ENCODE results near the gene PCSK5. TPM values are rescaled to one million over a fixed set of nuclear protein-coding genes. Genes with fewer than 3 reads are reported as not detected.
"Not testable (repeated sequence)": the region's sequence is repeated elsewhere in the genome, so short reads cannot be mapped to it uniquely, and the experiment has no call there.

PCSK5 gene
- total RNA-seq, 1 donor from 2014 or later: 18.3 TPM

DNA sequence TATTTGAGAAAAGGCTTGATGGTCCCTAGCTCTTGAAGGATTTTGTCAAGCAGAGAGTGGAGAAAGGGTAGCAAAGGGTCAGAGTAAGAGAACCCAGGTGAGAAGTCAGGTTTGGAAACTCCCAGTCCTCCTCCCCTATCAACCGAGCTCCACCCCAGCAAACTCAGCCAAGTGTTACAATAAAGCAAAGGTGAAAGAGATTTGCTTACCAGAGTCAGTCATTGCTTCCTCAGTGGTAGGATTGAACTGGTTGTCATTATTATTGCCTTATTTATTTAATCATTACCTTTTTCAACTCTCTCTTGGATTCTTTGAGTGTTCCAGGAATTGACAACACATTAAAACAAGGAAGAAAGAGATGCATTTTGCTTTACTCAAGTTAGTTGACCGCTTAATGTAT lies 423.3 kb downstream of the PCSK5 start:
- peaks cover 7% of the 10 kb centered on the region for H3K27me3 Mint-ChIP-seq (ENCODE audit: unreplicated experiment)
- no peaks in the 10 kb centered on the region for H3K9me3 Mint-ChIP-seq (ENCODE audit: unreplicated experiment)
- H3K27ac Mint-ChIP-seq (ENCODE audit: unreplicated experiment): no peak overlapping the region
- no peak overlapping the region for H3K4me3 Mint-ChIP-seq (ENCODE audit: unreplicated experiment)
- no peaks in the 10 kb centered on the region for H3K36me3 Mint-ChIP-seq (ENCODE audit: unreplicated experiment)
- TF ChIP-seq CTCF (IDR thresholded peaks at IDR 0.05): no peak
- no peaks in the 10 kb centered on the region for H3K4me1 Mint-ChIP-seq (ENCODE audit: unreplicated experiment)
- DNase-seq (ENCODE audit: extremely low spot score, unreplicated experiment): no peak

GRCh38 chr9:76314321-76314720 lies 423.8 kb downstream of the PCSK5 start:
- no peak for DNase-seq (ENCODE audit: extremely low spot score, unreplicated experiment)
- no peaks in the 10 kb centered on the region for H3K9me3 Mint-ChIP-seq (ENCODE audit: unreplicated experiment)
- no peaks in the 10 kb centered on the region for H3K36me3 Mint-ChIP-seq (ENCODE audit: unreplicated experiment)
- no peaks in the 10 kb centered on the region for H3K4me1 Mint-ChIP-seq (ENCODE audit: unreplicated experiment)
- no peak overlapping the region for H3K4me3 Mint-ChIP-seq (ENCODE audit: unreplicated experiment)
- TF ChIP-seq CTCF (IDR thresholded peaks at IDR 0.05): no peak
- H3K27me3 Mint-ChIP-seq (ENCODE audit: unreplicated experiment): peaks cover 5% of the 10 kb centered on the region
- H3K27ac Mint-ChIP-seq (ENCODE audit: unreplicated experiment): no peak overlapping the region

- no peak for DNase-seq (ENCODE audit: extremely low spot score, unreplicated experiment)
- TF ChIP-seq CTCF (IDR thresholded peaks at IDR 0.05): no peak
- no peak overlapping the region for H3K27ac Mint-ChIP-seq (ENCODE audit: unreplicated experiment)
- H3K4me3 Mint-ChIP-seq (ENCODE audit: unreplicated experiment): no peak overlapping the region
- peaks cover 2% of the 10 kb centered on the region for H3K4me1 Mint-ChIP-seq (ENCODE audit: unreplicated experiment)
- no peaks in the 10 kb centered on the region for H3K9me3 Mint-ChIP-seq (ENCODE audit: unreplicated experiment)
- H3K36me3 Mint-ChIP-seq (ENCODE audit: unreplicated experiment): no peaks in the 10 kb centered on the region
- H3K27me3 Mint-ChIP-seq (ENCODE audit: unreplicated experiment): no peaks in the 10 kb centered on the region
Measured at GRCh38 chr9:76316069-76316468, 425.6 kb downstream of the PCSK5 start.

DNA sequence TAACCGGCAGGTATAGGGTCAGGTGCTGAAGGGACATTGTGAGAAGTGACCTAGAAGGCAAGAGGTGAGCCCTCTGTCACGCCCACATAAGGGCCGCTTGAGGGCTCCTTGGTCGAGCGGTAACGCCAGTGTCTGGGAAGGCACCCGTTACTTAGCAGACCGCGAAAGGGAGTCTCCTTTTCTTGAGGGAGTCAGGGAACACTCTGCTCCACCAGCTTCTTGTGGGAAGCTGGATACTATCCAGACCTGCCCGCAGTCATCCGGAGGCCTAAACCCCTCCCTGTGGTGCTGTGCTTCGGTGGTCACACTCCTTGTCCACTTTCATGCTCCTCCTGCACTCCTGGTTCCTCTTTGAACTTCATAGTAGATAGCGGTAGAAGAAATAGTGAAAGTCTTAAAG lies 429.0 kb downstream of the PCSK5 start:
- not testable (repeated sequence) for H3K27me3 Mint-ChIP-seq (ENCODE audit: unreplicated experiment); H3K4me3 Mint-ChIP-seq (ENCODE audit: unreplicated experiment); H3K36me3 Mint-ChIP-seq (ENCODE audit: unreplicated experiment); DNase-seq (ENCODE audit: extremely low spot score, unreplicated experiment); H3K27ac Mint-ChIP-seq (ENCODE audit: unreplicated experiment); H3K9me3 Mint-ChIP-seq (ENCODE audit: unreplicated experiment)
- H3K4me1 Mint-ChIP-seq (ENCODE audit: unreplicated experiment): peaks cover 12% of the 10 kb centered on the region

DNA sequence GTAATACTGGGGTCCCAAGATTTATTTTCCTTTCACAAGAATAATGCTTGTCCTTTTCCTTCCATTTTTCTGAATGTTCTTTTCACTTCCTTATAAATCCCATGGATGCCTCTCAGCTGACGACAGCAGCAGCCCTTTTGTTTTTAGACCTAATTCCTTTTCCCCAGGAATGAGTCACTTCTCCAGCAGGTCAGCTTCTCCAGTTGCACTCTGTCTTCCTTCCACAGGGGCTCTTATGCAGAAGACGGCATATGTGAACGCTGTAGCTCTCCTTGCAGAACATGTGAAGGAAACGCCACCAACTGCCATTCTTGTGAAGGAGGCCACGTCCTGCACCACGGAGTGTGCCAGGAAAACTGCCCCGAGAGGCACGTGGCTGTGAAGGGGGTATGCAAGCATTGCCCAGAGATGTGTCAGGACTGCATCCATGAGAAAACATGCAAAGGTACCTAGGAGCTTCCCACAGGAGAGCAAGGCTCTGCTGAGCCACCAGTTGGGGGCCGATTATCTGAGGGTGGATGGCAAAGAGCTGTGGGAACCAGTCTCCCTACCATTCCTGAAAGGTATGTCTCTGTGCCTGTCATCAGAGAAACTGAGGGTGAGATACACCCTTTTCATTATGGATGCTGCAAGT lies 430.8 kb downstream of the PCSK5 start:
- Mint-ChIP-seq H3K27ac (ENCODE audit: unreplicated experiment) (peak overlapping the region; percentile 59), H3K4me3 (ENCODE audit: unreplicated experiment) (no peak overlapping the region), H3K4me1 (ENCODE audit: unreplicated experiment) (peaks cover 12% of the 10 kb centered on the region), H3K27me3 (ENCODE audit: unreplicated experiment) (no peaks in the 10 kb centered on the region), H3K9me3 (ENCODE audit: unreplicated experiment) (no peaks in the 10 kb centered on the region), H3K36me3 (ENCODE audit: unreplicated experiment) (no peaks in the 10 kb centered on the region)
- no peak for DNase-seq (ENCODE audit: extremely low spot score, unreplicated experiment)
- TF ChIP-seq CTCF (IDR thresholded peaks at IDR 0.05): no peak

DNA sequence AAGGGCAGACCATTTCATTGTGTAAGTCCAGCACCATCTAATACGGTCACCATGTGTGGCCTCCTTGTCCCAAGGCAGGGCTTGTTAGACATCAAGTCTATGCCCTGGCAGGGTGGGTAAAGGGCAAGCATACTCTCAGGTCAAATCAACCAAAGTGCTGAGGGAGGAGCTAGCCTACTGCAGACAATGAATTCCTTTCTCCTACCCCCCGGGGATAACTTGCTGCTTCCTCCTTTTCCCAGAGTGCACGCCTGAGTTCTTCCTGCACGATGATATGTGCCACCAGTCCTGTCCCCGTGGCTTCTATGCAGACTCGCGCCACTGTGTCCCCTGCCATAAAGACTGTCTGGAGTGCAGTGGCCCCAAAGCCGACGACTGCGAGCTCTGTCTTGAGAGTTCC lies 432.3 kb downstream of the PCSK5 start:
- no peaks in the 10 kb centered on the region for H3K9me3 Mint-ChIP-seq (ENCODE audit: unreplicated experiment)
- no peak overlapping the region for H3K4me3 Mint-ChIP-seq (ENCODE audit: unreplicated experiment)
- TF ChIP-seq CTCF (IDR thresholded peaks at IDR 0.05): no peak
- H3K4me1 Mint-ChIP-seq (ENCODE audit: unreplicated experiment): peaks cover 12% of the 10 kb centered on the region
- H3K27ac Mint-ChIP-seq (ENCODE audit: unreplicated experiment): no peak overlapping the region
- H3K27me3 Mint-ChIP-seq (ENCODE audit: unreplicated experiment): no peaks in the 10 kb centered on the region
- no peak for DNase-seq (ENCODE audit: extremely low spot score, unreplicated experiment)
- no peaks in the 10 kb centered on the region for H3K36me3 Mint-ChIP-seq (ENCODE audit: unreplicated experiment)
